Measurements from ENCODE around the gene ARVCF. TPM values are rescaled to one million over a fixed set of nuclear protein-coding genes. Genes with fewer than 3 reads are reported as not detected.
A peak's percentile ranks its signal among the peaks of the same experiment; 100 is the strongest.

The ARVCF gene
- total and polyA plus RNA-seq, 2 donors (not counting 3 experiments of a cell fraction or from before 2014, with no cell fraction given) = 81.3 to 105 TPM

GRCh38 chr22:19998232-19998951 lies 18.2 kb downstream of the ARVCF start:
- H3K9ac ChIP-seq (replicated peaks; ENCODE audit: extremely low read depth, insufficient read depth, low read length) = no peak overlapping the region
- ChIA-PET CTCF (interaction anchor here (0.8 to 3.4 kb wide), 6 partner anchors 10 to 51 kb away, joined by 3 to 19 read pairs (median 3); no protein-coding TSS in a partner anchor), POLR2A (interaction anchor here (0.7 to 0.8 kb wide), 2 partner anchors 12 to 14 kb away, joined by 3 read pairs; no protein-coding TSS in a partner anchor)
- H3K36me3 ChIP-seq (ENCODE audit: control insufficient read depth in 2 of 2, extremely low read depth in 1 of 2, insufficient read depth in 2 of 2, low read length in 2 of 2) = no peaks in the 10 kb centered on the region
- intact Hi-C loops (cut with micrococcal nuclease) = loop anchor here (1.0 to 2.0 kb wide), 2 partner anchors 22 to 28 kb away; partner anchors contain the start of gene TANGO2
- FAIRE-seq (peak; percentile 80), DNase-seq (ENCODE audit: low read depth, low spot score) (peak; percentile 57)
- no peaks in the 10 kb centered on the region for H3K79me2 ChIP-seq (ENCODE audit: control insufficient read depth, insufficient read depth, low read length)
- dilution Hi-C loops (cut with MboI; ENCODE audit: extremely low pct_ligation_motif_present, low sequenced_read_pairs) = no loop called here
- H3K9me1 ChIP-seq (replicated peaks; ENCODE audit: control insufficient read depth, extremely low read depth, insufficient read depth, low read length) = no peaks in the 10 kb centered on the region
- H3K27ac ChIP-seq (ENCODE audit: insufficient read depth, low read depth, low read length) = peak overlapping the region; percentile 52
- no peak overlapping the region for H3K4me2 ChIP-seq (ENCODE audit: insufficient read depth, low read length)
- H2AFZ ChIP-seq (ENCODE audit: low read depth, low read length) = peak overlapping the region; percentile 7
- H3K27me3 ChIP-seq (ENCODE audit: control insufficient read depth in 2 of 2, insufficient read depth in 2 of 2, low read length in 2 of 2) = no peaks in the 10 kb centered on the region
- no peak overlapping the region for H3K4me3 ChIP-seq (replicated peaks in 1 of 3; ENCODE audit: insufficient read depth in 1 of 3, low read depth in 1 of 3, low read length in 3 of 3)
- TF ChIP-seq FOS (IDR thresholded peaks at IDR 0.05; ENCODE audit: borderline replicate concordance, insufficient read depth, low read length) (no peak), MAX (IDR thresholded peaks at IDR 0.05; ENCODE audit: insufficient read depth, insufficient read length) (no peak), POLR2AphosphoS5 (IDR thresholded peaks at IDR 0.05; ENCODE audit: insufficient read depth, low read depth, low read length) (no peak), MYC (IDR thresholded peaks at IDR 0.05; ENCODE audit: low read depth, low read length) (no peak)
- no TSS peak for BruUV-seq (replicated peaks)
- peaks cover under 1% of the 10 kb centered on the region for H3K9me3 ChIP-seq (replicated peaks; ENCODE audit: control insufficient read depth, insufficient read depth, low read length)
- H4K20me1 ChIP-seq (replicated peaks; ENCODE audit: control insufficient read depth, extremely low read depth, insufficient read depth, low read length) = no peaks in the 10 kb centered on the region
- peaks cover 47% of the 10 kb centered on the region for H3K4me1 ChIP-seq (ENCODE audit: control insufficient read depth, extremely low read depth, insufficient read depth, low read length)

GRCh38 chr22:19997561-19998231 lies 18.9 kb downstream of the ARVCF start:
- H4K20me1 ChIP-seq (replicated peaks; ENCODE audit: control insufficient read depth, extremely low read depth, insufficient read depth, low read length) = no peaks in the 10 kb centered on the region
- no peak overlapping the region for H3K4me3 ChIP-seq (replicated peaks in 1 of 3; ENCODE audit: insufficient read depth in 1 of 3, low read depth in 1 of 3, low read length in 3 of 3)
- CTCF ChIA-PET = interaction anchor here (1.0 to 3.4 kb wide), 4 partner anchors 9 to 50 kb away, joined by 3 to 19 read pairs (median 3); no protein-coding TSS in a partner anchor
- H3K27ac ChIP-seq (ENCODE audit: insufficient read depth, low read depth, low read length) = no peak overlapping the region
- intact Hi-C loops (cut with micrococcal nuclease) = loop anchor here (1.0 to 2.0 kb wide), 2 partner anchors 23 to 27 kb away; partner anchors contain the start of gene TANGO2
- no peak for FAIRE-seq
- TF ChIP-seq POLR2AphosphoS5 (IDR thresholded peaks at IDR 0.05; ENCODE audit: insufficient read depth, low read depth, low read length) = no peak
- no peaks in the 10 kb centered on the region for H3K79me2 ChIP-seq (ENCODE audit: control insufficient read depth, insufficient read depth, low read length)
- no peak overlapping the region for H3K4me2 ChIP-seq (ENCODE audit: insufficient read depth, low read length)
- H3K27me3 ChIP-seq (ENCODE audit: control insufficient read depth in 2 of 2, insufficient read depth in 2 of 2, low read length in 2 of 2) = no peaks in the 10 kb centered on the region
- H3K9me1 ChIP-seq (replicated peaks; ENCODE audit: control insufficient read depth, extremely low read depth, insufficient read depth, low read length) = no peaks in the 10 kb centered on the region
- no peak for DNase-seq (ENCODE audit: low read depth, low spot score)
- H3K9me3 ChIP-seq (replicated peaks; ENCODE audit: control insufficient read depth, insufficient read depth, low read length) = no peaks in the 10 kb centered on the region
- POLR2A ChIA-PET = no interaction called here
- no peaks in the 10 kb centered on the region for H3K36me3 ChIP-seq (ENCODE audit: control insufficient read depth in 2 of 2, extremely low read depth in 1 of 2, insufficient read depth in 2 of 2, low read length in 2 of 2)
- dilution Hi-C loops (cut with MboI; ENCODE audit: extremely low pct_ligation_motif_present, low sequenced_read_pairs) = no loop called here
- no peak overlapping the region for H2AFZ ChIP-seq (ENCODE audit: low read depth, low read length)
- BruUV-seq (replicated peaks) = no TSS peak
- H3K4me1 ChIP-seq (ENCODE audit: control insufficient read depth, extremely low read depth, insufficient read depth, low read length) = peaks cover 41% of the 10 kb centered on the region
- no peak overlapping the region for H3K9ac ChIP-seq (replicated peaks; ENCODE audit: extremely low read depth, insufficient read depth, low read length)

All from endothelial cell of umbilical vein (primary cell).